Measurements from ENCODE around the gene ATAD3C.
"Not testable (repeated sequence)": the region's sequence is repeated elsewhere in the genome, so short reads cannot be mapped to it uniquely, and the experiment has no call there.

Gene ATAD3C

DNA sequence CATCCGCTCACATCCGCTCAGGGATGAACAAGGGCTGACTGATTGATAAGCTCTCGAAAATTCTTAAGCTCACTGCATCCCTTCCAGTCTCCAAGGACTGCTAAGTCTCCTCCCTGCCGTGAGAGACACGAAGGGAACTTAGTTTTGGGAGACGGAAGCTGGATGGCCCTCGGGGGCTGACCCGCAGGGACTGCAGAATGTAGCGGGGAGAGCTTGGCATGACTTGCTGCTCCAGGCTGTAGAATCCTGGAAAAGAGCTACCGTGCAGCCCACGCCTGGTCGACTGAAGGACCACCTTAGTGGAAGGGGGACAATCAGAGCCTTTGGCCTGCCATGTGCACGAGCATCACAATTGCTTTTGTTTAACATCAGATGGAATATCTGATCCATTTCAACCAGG lies 33.7 kb upstream of the ATAD3C start (continued):
- TF ChIP-seq SALL2 (tag by site-specific recombination; IDR thresholded peaks at IDR 0.05; ENCODE audit: borderline replicate concordance): no peak
- TF ChIP-seq, protein P1, sequence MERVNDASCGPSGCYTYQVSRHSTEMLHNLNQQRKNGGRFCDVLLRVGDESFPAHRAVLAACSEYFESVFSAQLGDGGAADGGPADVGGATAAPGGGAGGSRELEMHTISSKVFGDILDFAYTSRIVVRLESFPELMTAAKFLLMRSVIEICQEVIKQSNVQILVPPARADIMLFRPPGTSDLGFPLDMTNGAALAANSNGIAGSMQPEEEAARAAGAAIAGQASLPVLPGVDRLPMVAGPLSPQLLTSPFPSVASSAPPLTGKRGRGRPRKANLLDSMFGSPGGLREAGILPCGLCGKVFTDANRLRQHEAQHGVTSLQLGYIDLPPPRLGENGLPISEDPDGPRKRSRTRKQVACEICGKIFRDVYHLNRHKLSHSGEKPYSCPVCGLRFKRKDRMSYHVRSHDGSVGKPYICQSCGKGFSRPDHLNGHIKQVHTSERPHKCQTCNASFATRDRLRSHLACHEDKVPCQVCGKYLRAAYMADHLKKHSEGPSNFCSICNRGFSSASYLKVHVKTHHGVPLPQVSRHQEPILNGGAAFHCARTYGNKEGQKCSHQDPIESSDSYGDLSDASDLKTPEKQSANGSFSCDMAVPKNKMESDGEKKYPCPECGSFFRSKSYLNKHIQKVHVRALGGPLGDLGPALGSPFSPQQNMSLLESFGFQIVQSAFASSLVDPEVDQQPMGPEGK (tag by site-specific recombination; IDR thresholded peaks at IDR 0.05): no peak
- TF ChIP-seq, protein P2, sequence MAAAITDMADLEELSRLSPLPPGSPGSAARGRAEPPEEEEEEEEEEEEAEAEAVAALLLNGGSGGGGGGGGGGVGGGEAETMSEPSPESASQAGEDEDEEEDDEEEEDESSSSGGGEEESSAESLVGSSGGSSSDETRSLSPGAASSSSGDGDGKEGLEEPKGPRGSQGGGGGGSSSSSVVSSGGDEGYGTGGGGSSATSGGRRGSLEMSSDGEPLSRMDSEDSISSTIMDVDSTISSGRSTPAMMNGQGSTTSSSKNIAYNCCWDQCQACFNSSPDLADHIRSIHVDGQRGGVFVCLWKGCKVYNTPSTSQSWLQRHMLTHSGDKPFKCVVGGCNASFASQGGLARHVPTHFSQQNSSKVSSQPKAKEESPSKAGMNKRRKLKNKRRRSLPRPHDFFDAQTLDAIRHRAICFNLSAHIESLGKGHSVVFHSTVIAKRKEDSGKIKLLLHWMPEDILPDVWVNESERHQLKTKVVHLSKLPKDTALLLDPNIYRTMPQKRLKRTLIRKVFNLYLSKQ (tag by site-specific recombination; IDR thresholded peaks at IDR 0.05; ENCODE audit: borderline replicate concordance): no peak
- TF ChIP-seq ZNF555 (tag by site-specific recombination; conservative IDR thresholded peaks at IDR 0.05): no peak

DNA sequence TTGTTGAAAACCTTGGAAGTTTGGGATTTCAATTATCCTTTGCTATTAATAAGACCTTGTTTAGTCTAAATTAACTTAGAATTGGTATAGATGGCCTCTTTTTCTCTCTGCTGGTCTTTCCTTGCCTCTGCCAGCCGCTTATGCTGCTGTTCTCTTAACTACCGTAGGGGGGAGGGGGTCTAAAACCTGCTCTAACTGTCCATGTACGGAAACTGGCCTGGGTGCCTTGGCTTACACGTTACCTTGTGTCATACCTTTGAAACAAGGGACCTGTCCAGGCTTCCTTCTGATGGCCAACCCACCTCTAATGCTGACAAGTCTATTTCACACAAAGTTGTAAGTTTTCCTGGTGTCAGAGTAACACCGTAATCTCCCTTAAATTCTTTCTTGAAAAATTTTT lies 32.1 kb upstream of the ATAD3C start:
- POLR2A ChIA-PET; CTCF ChIA-PET; H3K4me1 ChIP-seq (ENCODE audit: control insufficient read depth, insufficient read depth, low read length); H3K4me3 ChIP-seq (ENCODE audit: low read depth, low read length); H3K36me3 ChIP-seq (ENCODE audit: control insufficient read depth in 2 of 2, insufficient read depth in 1 of 2, low read length in 2 of 2); H3K27ac ChIP-seq (ENCODE audit: extremely low read depth, low read depth, low read length); H3K9me3 ChIP-seq (ENCODE audit: control insufficient read depth, insufficient read depth, low read depth, low read length): not testable (repeated sequence)

DNA sequence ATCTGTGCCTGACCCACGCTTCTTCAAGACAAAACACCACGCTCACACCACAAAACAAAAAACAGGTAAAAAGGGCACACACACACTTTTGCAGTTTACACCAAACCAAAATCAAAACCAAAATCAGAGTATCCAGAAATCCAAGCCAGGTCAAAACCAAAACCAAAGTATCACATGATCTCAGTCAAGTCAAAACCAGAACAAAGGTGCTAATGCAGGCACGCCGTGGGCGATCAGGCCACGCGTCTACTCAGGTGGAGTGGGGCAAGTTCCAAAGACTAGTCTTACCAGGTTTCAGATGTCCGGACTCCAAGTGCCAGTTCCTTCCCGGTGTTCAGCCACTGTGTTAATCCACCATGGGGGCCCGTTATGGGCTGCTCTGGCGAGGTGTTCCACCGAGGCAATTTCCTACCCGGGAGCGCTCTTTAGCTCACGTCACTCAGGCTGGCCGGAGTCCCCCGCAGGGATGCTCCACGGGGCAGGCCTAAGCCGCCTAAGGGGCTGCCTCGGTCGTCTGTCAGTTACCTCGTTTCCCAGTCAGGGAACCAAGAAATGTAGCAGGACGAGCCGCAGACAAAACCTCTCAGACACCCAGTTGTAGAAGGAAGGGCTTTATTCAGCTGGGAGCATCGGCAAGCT lies 31.5 kb upstream of the ATAD3C start:
- CTCF ChIA-PET; H3K9me3 ChIP-seq (ENCODE audit: control insufficient read depth, insufficient read depth, low read depth, low read length); POLR2A ChIA-PET; H3K36me3 ChIP-seq (ENCODE audit: control insufficient read depth in 2 of 2, insufficient read depth in 1 of 2, low read length in 2 of 2); H3K27ac ChIP-seq (ENCODE audit: extremely low read depth, low read depth, low read length); H3K4me3 ChIP-seq (ENCODE audit: low read depth, low read length); H3K4me1 ChIP-seq (ENCODE audit: control insufficient read depth, insufficient read depth, low read length): not testable (repeated sequence)
- TF ChIP-seq ZNF677 (tag by site-specific recombination; IDR thresholded peaks at IDR 0.05) (peak; percentile 72), ZNF600 (tag by site-specific recombination; IDR thresholded peaks at IDR 0.05) (peak; percentile 49; the same call in 1 of the 2 replicates)

DNA sequence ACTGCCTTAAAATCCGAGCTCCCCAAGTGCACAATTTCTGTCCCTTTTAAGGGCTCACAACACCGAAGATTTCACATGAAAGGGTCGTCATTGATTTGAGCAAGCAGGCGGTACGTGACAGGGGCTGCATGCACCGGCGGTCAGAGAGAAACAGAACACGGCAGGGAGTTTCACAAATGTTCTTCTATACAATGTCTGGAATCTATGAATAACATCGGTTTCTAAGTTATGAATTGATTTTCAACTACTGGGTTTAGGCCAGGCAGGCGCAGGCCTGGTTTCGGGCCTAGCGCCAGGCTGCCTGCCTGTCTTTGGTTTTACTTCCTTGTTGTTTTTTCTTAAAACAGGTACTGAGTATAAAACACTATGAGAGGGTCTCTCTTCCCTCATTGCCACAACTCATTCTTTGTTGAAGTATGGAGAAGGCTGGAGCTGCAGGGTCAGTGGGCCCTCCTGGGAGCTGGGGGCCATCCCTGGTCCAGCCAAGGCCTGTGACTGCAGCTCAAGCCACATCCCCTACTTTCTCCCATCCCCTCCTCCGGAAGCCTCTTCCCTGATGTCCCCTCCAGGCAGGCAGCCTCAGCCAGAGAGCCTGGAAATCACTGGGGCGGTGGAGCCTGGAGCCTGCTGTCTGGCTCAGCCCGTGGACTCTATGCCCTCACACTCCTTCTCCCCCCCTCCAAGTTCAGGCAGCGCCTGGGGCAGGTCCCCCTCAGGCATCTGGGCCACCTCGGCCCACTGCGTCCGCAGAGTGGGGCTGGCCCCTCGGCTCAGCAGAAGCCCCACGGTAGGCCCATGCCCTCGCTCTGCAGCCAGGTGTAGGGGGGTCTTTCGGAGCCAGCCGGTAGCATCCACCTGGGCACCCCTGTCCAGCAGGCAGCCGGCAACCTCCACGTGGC lies 30.8 kb upstream of the ATAD3C start:
- ChIA-PET POLR2A (no interaction called here), CTCF (no interaction called here)
- Histone ChIP-seq H3K27ac (ENCODE audit: extremely low read depth, low read depth, low read length) (no peak overlapping the region), H3K9me3 (ENCODE audit: control insufficient read depth, insufficient read depth, low read depth, low read length) (no peaks in the 10 kb centered on the region), H3K4me3 (ENCODE audit: low read depth, low read length) (no peak overlapping the region), H3K36me3 (ENCODE audit: control insufficient read depth in 2 of 2, insufficient read depth in 1 of 2, low read length in 2 of 2) (no peaks in the 10 kb centered on the region), H3K4me1 (ENCODE audit: control insufficient read depth, insufficient read depth, low read length) (no peaks in the 10 kb centered on the region)
- TF ChIP-seq, protein P3, sequence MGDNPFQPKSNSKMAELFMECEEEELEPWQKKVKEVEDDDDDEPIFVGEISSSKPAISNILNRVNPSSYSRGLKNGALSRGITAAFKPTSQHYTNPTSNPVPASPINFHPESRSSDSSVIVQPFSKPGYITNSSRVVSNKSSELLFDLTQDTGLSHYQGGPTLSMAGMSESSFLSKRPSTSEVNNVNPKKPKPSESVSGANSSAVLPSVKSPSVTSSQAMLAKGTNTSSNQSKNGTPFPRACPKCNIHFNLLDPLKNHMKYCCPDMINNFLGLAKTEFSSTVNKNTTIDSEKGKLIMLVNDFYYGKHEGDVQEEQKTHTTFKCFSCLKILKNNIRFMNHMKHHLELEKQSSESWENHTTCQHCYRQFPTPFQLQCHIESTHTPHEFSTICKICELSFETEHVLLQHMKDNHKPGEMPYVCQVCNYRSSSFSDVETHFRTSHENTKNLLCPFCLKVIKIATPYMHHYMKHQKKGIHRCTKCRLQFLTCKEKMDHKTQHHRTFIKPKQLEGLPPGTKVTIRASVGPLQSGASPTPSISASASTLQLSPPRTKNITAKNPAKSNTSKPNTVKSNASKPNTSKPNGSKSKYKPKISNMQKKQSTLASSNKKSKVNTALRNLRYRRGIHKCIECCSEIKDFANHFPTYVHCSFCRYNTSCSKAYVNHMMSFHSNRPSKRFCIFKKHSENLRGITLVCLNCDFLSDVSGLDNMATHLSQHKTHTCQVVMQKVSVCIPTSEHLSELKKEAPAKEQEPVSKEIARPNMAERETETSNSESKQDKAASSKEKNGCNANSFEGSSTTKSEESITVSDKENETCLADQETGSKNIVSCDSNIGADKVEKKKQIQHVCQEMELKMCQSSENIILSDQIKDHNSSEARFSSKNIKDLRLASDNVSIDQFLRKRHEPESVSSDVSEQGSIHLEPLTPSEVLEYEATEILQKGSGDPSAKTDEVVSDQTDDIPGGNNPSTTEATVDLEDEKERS (tag by site-specific recombination; IDR thresholded peaks at IDR 0.05): no peak
- TF ChIP-seq, protein P4, sequence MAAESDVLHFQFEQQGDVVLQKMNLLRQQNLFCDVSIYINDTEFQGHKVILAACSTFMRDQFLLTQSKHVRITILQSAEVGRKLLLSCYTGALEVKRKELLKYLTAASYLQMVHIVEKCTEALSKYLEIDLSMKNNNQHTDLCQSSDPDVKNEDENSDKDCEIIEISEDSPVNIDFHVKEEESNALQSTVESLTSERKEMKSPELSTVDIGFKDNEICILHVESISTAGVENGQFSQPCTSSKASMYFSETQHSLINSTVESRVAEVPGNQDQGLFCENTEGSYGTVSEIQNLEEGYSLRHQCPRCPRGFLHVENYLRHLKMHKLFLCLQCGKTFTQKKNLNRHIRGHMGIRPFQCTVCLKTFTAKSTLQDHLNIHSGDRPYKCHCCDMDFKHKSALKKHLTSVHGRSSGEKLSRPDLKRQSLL (tag by site-specific recombination; IDR thresholded peaks at IDR 0.05): peak; percentile 45; the same call in 1 of the 2 replicates
- TF ChIP-seq ZNF843 (tag by site-specific recombination; IDR thresholded peaks at IDR 0.05): no peak

Measured in HEK293 (cell line).